ENCODE results near the gene SRM. TPM values are rescaled to one million over a fixed set of nuclear protein-coding genes. Genes with fewer than 3 reads are reported as not detected.

Gene SRM
- total and polyA plus RNA-seq, 2 of the 13 experiments (the other 11 are each of a cell fraction or from before 2014, with no cell fraction given), result 27.9 to 31.8 TPM

DNA sequence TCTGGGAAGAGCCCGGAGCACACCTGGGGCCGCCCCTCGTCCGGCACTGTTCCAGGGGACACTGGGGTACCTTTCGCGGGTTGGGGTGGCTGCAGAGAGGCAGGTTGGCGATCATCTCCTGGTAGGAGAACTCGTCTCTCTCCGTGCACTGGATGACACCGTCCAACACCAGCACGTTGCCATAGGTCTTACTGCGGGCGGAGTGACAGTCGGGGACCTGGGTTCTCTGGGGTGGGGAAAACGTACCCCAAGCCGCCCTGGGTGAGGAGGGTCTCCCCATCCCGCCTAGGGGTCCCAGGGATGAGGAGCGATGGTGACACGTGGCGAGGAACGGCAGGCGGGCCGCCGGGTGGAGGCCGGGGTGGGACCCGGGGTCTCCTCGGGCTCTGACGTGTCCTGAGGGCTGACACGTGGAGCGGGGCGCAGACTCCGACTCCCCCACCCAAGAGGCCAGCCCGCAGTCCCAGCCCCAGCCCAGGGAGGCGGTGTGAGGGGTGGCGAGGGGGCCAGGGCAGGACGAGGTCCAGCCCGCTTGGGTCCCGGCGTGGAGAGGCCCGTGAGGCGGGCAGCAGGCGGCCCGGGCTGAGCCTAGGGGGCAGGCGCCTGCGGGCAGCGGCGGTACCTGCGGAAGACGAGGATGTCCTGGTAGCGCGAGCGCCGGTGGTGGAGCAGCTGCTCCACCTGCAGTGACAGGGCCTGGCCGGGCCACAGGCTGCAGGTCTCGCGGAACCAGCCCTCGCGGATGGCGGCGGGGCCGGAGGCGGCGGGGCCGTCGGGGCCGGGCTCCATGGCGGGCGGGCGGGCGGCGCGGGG lies 457 bp downstream of the SRM start (continued):
- TF ChIP-seq SYNCRIP (IDR thresholded peaks at IDR 0.05; ENCODE audit: insufficient read depth, low read depth, low read length), result no peak
- TF ChIP-seq ZNF562 (CRISPR knock-in tag; IDR thresholded peaks at IDR 0.05; ENCODE audit: borderline replicate concordance), result no peak
- no peak for TF ChIP-seq ZNF747 (CRISPR knock-in tag; IDR thresholded peaks at IDR 0.05; ENCODE audit: borderline replicate concordance)
- no peak for TF ChIP-seq MED8 (CRISPR knock-in tag; IDR thresholded peaks at IDR 0.05; ENCODE audit: insufficient replicate concordance)
- TF ChIP-seq, protein P1, sequence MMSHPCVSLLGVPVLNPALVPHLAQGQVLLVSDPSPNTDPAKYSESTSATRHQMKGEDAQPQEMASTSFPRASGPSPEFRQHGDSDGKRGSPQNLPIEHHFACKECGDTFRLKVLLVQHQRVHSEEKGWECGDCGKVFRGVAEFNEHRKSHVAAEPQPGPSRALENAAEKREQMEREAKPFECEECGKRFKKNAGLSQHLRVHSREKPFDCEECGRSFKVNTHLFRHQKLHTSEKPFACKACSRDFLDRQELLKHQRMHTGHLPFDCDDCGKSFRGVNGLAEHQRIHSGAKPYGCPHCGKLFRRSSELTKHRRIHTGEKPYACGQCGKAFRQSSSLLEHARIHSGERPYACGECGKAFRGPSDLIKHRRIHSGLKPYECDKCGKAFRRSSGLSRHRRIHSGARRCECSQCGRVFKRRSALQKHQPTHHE (CRISPR knock-in tag; IDR thresholded peaks at IDR 0.05; ENCODE audit: borderline replicate concordance), result 0 out of 2 replicates have a peak, but pooled peaks have one; percentile 8
- TF ChIP-seq SMAD3 (CRISPR knock-in tag; IDR thresholded peaks at IDR 0.05), result no peak
- TF ChIP-seq ZNF7 (CRISPR knock-in tag; IDR thresholded peaks at IDR 0.05), result no peak
- TF ChIP-seq RBM22 (optimal IDR thresholded peaks at IDR 0.05; ENCODE audit: low read length), result no peak
- no peak for TF ChIP-seq KDM5A (IDR thresholded peaks at IDR 0.05; ENCODE audit: borderline replicate concordance, low read length)
- TF ChIP-seq MBD4 (IDR thresholded peaks at IDR 0.05; ENCODE audit: borderline replicate concordance, low read length), result no peak
- no peak; the same call in 1 of the 2 replicates for TF ChIP-seq KLF12 (CRISPR knock-in tag; IDR thresholded peaks at IDR 0.05; ENCODE audit: borderline replicate concordance)
- no peak for TF ChIP-seq ZNF557 (CRISPR knock-in tag; IDR thresholded peaks at IDR 0.05)
- TF ChIP-seq ZFP37 (CRISPR knock-in tag; IDR thresholded peaks at IDR 0.05; ENCODE audit: borderline replicate concordance), result no peak
- TF ChIP-seq GTF2F1 (IDR thresholded peaks at IDR 0.05; ENCODE audit: low read length), result no peak
- TF ChIP-seq, protein P2, sequence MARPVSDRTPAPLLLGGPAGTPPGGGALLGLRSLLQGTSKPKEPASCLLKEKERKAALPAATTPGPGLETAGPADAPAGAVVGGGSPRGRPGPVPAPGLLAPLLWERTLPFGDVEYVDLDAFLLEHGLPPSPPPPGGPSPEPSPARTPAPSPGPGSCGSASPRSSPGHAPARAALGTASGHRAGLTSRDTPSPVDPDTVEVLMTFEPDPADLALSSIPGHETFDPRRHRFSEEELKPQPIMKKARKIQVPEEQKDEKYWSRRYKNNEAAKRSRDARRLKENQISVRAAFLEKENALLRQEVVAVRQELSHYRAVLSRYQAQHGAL (CRISPR knock-in tag; IDR thresholded peaks at IDR 0.05; ENCODE audit: not compliant biosample characterization), result no peak
- TF ChIP-seq DDIT3 (CRISPR knock-in tag; IDR thresholded peaks at IDR 0.05), result no peak
- TF ChIP-seq ZNF143 (CRISPR knock-in tag; IDR thresholded peaks at IDR 0.05), result peak; percentile 22; the same call in 1 of the 2 replicates
- TF ChIP-seq ZEB1 (IDR thresholded peaks at IDR 0.05; ENCODE audit: insufficient replicate concordance, low read depth), result no peak
- no peak for TF ChIP-seq PTBP1 (IDR thresholded peaks at IDR 0.05; ENCODE audit: low read depth, low read length, poor library complexity, severe bottlenecking)
- TF ChIP-seq, protein P3, sequence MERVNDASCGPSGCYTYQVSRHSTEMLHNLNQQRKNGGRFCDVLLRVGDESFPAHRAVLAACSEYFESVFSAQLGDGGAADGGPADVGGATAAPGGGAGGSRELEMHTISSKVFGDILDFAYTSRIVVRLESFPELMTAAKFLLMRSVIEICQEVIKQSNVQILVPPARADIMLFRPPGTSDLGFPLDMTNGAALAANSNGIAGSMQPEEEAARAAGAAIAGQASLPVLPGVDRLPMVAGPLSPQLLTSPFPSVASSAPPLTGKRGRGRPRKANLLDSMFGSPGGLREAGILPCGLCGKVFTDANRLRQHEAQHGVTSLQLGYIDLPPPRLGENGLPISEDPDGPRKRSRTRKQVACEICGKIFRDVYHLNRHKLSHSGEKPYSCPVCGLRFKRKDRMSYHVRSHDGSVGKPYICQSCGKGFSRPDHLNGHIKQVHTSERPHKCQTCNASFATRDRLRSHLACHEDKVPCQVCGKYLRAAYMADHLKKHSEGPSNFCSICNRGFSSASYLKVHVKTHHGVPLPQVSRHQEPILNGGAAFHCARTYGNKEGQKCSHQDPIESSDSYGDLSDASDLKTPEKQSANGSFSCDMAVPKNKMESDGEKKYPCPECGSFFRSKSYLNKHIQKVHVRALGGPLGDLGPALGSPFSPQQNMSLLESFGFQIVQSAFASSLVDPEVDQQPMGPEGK (CRISPR knock-in tag; IDR thresholded peaks at IDR 0.05), result peak; percentile 43
- no peak for TF ChIP-seq NCOA2 (CRISPR knock-in tag; IDR thresholded peaks at IDR 0.05)
- TF ChIP-seq FUBP1 (CRISPR knock-in tag; IDR thresholded peaks at IDR 0.05; ENCODE audit: borderline replicate concordance), result no peak
